AG09309 (cell line): ENCODE data around the gene PRKAG2.

Source experiments
- DNase-seq: peaks from one replicate; pipeline ENCODE4 v3.0.0-alpha.2; 2010; ENCODE audit warnings: low read depth
- H3K4me3 ChIP-seq: 2 replicates; pipeline ENCODE4 v1.5.1; 2011; ENCODE audit warnings: mild to moderate bottlenecking, low read depth, low read length, moderate library complexity; ENCODE audit not compliant: control insufficient read depth
- TF ChIP-seq, protein P1 (sequence below): IDR thresholded peaks from 2 replicates; pipeline ENCODE4 v1.5.1; 2011; ENCODE audit warnings: mild to moderate bottlenecking, low read depth, low read length, inconsistent platforms; ENCODE audit not compliant: insufficient read depth, control insufficient read depth; ENCODE audit errors: missing control alignments

The PRKAG2 gene

DNA sequence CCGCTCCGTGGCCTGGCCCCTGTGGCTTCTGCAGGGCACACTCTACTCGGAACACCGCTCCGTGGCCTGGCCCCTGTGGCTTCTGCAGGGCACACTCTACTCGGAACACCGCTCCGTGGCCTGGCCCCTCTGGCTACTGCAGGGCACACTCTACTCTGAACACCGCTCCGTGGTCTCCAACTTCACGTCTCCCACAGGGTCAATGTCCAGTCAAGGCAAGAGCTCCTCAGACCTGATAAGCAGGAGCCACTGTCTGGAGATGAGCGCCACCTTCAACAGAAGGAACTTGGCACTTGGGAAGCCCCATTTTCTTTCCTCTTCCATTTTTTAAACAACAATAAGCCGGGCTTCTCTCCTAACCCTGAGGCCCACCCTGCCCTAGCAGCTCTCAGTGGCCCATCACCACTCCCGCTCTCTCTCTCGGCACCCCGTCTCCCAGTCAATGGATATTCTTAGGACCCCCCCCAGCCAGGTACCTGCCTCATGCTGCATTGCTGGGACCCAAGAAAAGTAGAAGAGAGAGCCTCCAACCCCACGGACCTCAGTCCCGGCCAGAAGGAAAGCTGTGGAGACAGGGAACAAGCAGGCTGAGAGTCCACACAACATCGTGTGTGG is 56.3 kb downstream of the PRKAG2 start:
- no peak overlapping the region for H3K4me3 ChIP-seq
- DNase-seq = no peak
- TF ChIP-seq, protein P1, sequence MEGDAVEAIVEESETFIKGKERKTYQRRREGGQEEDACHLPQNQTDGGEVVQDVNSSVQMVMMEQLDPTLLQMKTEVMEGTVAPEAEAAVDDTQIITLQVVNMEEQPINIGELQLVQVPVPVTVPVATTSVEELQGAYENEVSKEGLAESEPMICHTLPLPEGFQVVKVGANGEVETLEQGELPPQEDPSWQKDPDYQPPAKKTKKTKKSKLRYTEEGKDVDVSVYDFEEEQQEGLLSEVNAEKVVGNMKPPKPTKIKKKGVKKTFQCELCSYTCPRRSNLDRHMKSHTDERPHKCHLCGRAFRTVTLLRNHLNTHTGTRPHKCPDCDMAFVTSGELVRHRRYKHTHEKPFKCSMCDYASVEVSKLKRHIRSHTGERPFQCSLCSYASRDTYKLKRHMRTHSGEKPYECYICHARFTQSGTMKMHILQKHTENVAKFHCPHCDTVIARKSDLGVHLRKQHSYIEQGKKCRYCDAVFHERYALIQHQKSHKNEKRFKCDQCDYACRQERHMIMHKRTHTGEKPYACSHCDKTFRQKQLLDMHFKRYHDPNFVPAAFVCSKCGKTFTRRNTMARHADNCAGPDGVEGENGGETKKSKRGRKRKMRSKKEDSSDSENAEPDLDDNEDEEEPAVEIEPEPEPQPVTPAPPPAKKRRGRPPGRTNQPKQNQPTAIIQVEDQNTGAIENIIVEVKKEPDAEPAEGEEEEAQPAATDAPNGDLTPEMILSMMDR = no peak

DNA sequence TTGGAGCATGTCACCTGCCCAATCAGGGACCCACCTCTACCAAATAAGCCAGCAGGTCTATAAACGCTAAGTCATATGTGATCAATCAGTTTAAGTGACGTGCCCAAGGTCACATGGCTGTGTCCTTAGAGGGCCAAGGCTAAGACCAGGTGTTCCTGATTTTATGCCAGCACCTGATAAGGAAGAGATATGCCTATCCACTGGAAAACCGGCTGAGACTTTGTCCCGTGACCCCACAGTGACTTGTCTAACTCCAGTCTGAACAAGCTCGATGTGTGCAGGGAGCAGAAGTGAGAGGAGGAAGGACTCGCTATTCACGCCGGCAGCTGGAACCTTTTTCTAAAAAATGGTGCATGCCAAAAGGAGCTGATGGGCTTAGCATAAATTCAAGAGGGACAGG is 57.0 kb downstream of the PRKAG2 start:
- DNase-seq = no peak
- TF ChIP-seq, protein P1 = no peak
- H3K4me3 ChIP-seq = no peak overlapping the region

DNA sequence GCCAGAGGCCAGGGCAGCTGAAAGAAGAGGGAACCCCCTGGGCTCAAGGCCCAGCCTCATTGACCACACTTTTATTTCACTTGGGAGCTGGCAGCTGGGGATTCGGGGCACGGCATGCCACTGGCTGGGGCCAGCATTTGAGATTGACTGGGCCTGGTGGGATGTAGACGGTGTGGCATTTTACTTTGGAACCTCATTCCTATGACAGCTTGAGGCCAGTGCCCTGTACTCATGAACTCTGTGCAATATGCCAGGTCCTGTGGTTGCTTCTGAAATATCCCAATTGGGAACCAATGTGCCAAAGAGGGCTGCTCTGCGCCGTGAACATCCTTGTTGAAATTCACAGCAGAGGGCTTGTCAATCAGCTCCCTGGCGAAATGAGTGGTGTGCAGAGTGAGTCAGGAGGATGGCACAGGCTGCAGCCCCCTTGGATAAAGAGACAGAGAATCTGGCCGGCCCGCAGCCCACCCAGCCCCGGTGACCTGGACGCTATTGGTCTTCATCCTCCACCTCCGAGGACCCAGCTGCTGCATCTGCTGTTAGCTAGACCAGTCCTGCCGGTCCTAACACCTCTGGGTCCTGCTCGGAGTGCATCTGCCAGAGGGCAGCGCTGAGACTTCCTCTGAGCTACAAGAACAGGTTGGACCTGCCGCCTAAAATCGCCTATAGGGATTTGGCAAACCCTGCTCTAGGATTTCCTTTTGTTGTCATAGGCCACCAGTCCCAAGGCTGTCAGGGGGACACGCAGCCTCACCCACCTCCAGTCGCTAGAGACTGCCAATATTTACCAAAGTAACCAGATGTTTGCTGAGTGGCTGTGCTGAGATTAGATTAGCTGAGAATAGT is 58.0 kb downstream of the PRKAG2 start:
- DNase-seq = no peak
- H3K4me3 ChIP-seq = no peak overlapping the region
- TF ChIP-seq, protein P1 = no peak

DNA sequence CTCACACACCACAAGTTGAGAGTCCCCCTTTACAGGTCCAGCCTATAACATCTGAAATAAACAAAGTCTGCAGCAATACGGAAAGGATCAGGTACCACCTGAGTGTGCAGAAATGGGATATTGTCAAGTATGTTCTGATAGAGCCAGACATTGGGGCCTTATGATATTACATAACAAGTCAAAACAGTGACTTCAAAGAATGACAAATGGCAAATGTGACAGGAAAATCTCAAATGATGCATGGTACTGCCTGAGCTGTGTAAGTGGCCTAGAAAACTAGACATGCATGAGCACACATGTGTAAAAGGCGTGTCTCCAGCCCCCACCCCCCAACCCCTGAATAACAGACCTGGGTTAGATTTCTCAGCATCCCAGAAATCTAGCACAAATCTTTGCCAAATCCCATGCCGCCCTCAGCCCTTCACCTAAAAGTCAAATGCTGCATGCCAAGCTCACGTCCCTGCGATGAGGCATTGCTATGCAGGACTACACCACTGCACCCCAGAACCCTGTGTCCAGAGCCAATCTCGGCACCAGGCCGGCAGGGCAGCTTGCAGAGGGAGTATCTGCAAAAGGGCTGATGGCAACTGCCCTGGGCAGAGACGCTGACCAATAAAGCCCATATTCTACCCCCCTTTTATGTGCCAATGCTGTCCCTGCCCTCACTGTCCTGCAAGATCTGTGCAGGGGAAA is 58.8 kb downstream of the PRKAG2 start:
- no peak overlapping the region for H3K4me3 ChIP-seq
- TF ChIP-seq, protein P1 = no peak
- no peak for DNase-seq

DNA sequence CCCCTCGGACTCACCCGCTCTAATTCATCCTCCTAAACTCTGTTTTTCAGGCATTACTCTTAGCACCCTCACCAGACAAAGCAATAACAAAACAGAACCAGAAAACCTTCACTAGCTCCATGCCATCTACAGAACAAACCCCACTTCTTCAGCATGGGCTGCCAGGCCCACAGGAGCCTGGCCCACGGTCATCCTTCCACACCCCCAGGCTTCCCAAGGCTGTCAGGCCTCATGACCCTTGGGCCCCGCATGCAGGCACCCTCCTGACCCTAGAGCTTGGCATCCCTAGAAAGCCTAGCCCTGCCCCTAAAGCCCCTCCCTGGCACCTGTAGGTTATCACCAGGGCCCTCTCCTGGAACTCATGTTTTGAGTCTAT is 59.6 kb downstream of the PRKAG2 start:
- H3K4me3 ChIP-seq = no peak overlapping the region
- TF ChIP-seq, protein P1 = no peak
- DNase-seq = no peak

DNA sequence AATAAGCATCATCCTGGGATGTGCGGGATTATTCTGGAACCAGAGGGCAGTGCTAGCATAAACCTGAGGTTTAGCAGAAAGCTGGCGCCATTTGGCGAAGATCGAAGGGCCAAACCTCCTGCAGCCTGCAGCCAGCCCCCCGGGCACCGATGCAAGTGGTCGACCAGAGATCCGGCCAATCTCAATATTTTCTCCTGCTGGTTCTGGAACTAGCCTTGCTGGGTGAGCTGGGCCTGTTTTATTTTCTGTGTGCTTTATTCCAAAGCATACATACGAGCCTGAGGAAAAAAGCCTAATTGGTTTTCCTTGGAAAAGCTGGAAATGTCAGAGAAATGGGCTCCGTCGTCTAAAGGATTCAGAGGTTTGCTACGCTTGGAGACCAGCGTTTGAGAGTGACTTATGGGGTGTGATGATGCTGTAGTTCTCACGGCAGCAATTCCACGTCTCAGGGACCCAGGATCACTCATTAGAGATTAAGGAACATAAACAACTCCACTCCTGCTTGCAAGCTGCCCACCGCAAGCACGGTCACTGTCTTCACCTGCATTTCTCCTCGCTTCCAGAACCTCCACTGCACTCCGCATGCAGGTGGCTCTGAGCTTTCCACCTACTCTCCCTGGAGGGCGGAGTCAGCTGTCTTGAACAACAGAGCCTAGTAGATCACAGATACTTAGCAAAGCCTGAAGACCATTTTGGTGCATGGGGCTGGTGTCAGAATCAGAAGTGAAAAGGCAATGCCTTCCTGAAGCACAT is 60.2 kb downstream of the PRKAG2 start:
- no peak for DNase-seq
- TF ChIP-seq, protein P1 = no peak

More for the DNA sequence above, 60.2 kb downstream of the PRKAG2 start:
- H3K4me3 ChIP-seq = no peak overlapping the region
